Lower leg skin (tissue), 3 donors: ENCODE data around the gene CEACAM6.
"Not testable (repeated sequence)": the region's sequence is repeated elsewhere in the genome, so short reads cannot be mapped to it uniquely, and the experiment has no call there.

Experiments
- POLR2A ChIP-seq, 2 donors: fragments of 450-650 bp; IDR thresholded peaks; one replicate each; pipeline ENCODE4 v1.6.1; 2016 to 2017; ENCODE audit warnings: antibody characterized with exemption in 2 of 2, mild to moderate bottlenecking in 1 of 2, moderate library complexity in 1 of 2
- TF ChIP-seq, protein P1 (sequence below), 3 donors: fragments of 450-650 bp; IDR thresholded peaks; one replicate each; pipeline ENCODE4 v1.5.1; 2016; ENCODE audit warnings: antibody characterized with exemption in 3 of 3, mild to moderate bottlenecking in 3 of 3, moderate library complexity in 2 of 3

DNA sequence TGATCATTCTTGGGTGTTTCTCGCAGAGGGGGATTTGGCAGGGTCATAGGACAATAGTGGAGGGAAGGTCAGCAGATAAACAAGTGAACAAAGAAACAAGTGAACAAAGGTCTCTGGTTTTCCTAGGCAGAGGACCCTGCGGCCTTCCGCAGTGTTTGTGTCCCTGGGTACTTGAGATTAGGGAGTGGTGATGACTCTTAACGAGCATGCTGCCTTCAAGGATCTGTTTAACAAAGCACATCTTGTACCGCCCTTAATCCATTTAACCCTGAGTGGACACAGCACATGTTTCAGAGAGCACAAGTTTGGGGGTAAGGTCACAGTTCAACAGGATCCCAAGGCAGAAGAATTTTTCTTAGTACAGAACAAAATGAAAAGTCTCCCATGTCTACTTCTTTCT is 12.8 kb downstream of the CEACAM6 start:
- TF ChIP-seq, protein P1, sequence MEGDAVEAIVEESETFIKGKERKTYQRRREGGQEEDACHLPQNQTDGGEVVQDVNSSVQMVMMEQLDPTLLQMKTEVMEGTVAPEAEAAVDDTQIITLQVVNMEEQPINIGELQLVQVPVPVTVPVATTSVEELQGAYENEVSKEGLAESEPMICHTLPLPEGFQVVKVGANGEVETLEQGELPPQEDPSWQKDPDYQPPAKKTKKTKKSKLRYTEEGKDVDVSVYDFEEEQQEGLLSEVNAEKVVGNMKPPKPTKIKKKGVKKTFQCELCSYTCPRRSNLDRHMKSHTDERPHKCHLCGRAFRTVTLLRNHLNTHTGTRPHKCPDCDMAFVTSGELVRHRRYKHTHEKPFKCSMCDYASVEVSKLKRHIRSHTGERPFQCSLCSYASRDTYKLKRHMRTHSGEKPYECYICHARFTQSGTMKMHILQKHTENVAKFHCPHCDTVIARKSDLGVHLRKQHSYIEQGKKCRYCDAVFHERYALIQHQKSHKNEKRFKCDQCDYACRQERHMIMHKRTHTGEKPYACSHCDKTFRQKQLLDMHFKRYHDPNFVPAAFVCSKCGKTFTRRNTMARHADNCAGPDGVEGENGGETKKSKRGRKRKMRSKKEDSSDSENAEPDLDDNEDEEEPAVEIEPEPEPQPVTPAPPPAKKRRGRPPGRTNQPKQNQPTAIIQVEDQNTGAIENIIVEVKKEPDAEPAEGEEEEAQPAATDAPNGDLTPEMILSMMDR (IDR thresholded peaks at IDR 0.05) = not testable (repeated sequence)
- TF ChIP-seq POLR2A (IDR thresholded peaks at IDR 0.05) = not testable (repeated sequence)
